GDM1 (cell line): Measurements from ENCODE around the gene KLHDC10.
"Not testable (repeated sequence)": the region's sequence is repeated elsewhere in the genome, so short reads cannot be mapped to it uniquely, and the experiment has no call there.

Source experiments
- DNase-seq: peaks from one replicate; lab custom pipeline; 2025; lab: John Stamatoyannopoulos, UW

Gene KLHDC10

GRCh38 chr7:130141884-130142653 is 71.7 kb downstream of the KLHDC10 start:
- DNase-seq: no peak

GRCh38 chr7:130142654-130143333 is 72.5 kb downstream of the KLHDC10 start:
- no peak for DNase-seq

DNA sequence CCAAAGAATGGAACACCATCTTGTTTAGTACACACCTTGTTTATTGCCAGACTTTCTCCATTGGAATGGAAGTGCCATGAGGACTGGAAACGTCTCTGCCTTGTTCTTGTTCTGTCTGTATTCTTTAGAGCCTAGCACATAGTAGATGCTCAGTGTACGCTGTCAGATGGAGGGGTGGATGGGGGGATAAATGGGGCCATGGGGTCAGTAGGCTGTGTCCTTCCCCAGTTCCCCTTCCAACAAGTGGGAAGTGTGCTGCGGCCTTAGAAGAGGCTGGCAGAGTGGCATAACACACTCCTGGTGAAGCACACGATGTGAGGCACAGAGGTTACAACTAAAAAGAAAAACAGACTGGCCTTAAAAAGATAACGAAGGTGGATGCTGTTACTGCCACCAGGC is 73.0 kb downstream of the KLHDC10 start:
- DNase-seq: no peak

DNA sequence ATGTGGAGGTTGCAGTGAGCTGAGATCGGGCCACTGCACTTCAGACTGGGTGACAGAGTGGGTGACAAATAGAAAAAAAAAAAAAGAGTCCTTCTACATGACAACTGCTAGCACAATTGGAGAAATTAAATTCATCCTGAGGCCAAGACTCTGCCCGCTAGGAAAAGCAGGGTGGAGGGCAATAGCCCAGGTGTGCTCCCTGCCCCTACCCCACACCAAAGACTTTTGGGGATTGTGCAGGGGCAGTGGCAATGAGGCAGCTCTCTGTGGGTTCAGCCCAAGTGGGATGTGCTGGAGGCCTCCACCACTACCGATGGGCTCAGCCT is 73.6 kb downstream of the KLHDC10 start:
- DNase-seq: no peak

- no peak for DNase-seq
Observed at GRCh38 chr7:130144312-130145171, 74.2 kb downstream of the KLHDC10 start.

GRCh38 chr7:130145424-130146100 is 75.2 kb downstream of the KLHDC10 start:
- DNase-seq: no peak

- not testable (repeated sequence) for DNase-seq
Observed at GRCh38 chr7:130146142-130146541, 75.8 kb downstream of the KLHDC10 start.

GRCh38 chr7:130146693-130147405 is 76.5 kb downstream of the KLHDC10 start:
- no peak for DNase-seq

GRCh38 chr7:130147710-130148325 is 77.5 kb downstream of the KLHDC10 start:
- DNase-seq: no peak

GRCh38 chr7:130148561-130148960 is 78.2 kb downstream of the KLHDC10 start:
- DNase-seq: no peak

DNA sequence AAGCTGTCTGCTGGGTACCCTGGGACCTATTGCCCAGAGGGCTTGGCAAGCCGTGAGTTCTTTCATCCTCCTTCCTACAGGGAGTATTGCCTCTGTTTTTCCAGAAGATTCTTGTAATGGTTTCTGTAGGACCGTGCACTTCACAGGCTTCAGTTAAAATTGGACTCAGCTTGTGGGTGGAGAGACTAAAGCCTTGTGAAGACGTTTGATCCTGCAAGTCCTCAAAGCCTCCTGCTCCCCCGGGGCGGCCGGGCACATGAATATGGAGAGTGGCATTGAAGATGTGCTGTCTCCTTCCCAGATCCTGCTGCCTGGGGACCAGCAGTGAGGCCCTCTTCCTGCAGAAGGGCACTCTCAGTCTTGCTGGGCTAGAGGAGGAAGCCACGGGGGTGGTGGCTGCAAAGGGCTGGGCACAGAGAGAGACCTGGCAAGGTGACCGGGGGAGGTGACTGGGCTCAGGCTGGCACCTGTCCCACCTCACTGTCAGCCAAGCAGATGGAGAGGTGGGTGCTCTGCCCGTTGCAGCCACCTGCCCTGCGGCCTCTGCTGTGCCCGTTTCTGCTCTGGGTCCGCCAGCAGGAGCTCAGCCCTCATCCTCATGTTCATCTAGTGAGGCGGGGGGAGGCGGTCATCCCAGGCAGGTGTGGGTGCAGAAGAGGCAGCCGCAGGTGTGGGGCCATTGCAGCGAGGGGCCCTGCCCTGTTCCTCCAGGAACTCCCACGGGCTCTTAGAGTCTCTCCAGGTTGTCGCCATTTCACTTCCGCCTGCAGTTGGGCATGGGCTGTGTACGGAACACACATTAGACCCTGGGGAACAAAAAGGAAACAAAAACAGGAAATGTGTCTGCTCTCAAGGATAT is 79.2 kb downstream of the KLHDC10 start:
- DNase-seq: peak; percentile 3

- no peak for DNase-seq
Observed at GRCh38 chr7:130150587-130150986, 80.3 kb downstream of the KLHDC10 start.

GRCh38 chr7:130151591-130152492 is 81.5 kb downstream of the KLHDC10 start:
- DNase-seq: no peak

DNA sequence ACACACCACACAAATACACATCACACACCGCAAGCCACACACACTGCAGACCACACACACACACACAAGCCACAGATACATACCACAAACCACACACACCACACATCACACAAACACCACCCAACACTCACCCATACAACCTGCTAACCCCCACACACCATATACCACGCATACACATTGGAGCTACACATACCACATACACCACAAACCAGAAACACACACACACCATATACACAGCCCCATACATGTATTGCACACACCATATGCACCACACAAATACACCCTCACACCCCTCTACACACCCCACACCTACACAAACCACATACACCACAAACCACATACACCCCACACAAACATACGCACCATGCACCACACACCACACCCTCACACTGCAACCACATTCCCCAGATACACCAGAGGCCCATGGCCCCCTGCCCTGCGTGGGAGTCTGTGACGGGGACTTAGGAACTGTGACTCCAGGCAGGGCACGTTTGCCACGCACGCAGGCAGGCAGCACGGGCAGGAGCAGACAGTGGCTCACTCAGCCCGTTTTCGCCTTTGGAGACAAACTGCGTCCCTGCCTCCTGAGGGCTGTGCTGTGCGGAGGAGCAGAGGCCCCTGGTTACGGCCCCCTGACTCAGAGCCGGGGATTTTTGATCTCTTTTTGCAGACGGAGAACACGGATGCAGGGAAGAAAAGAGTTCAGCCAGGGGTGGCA is 82.3 kb downstream of the KLHDC10 start:
- DNase-seq: no peak

GRCh38 chr7:130153211-130153908 is 83.0 kb downstream of the KLHDC10 start:
- no peak for DNase-seq

GRCh38 chr7:130154131-130154500 is 83.8 kb downstream of the KLHDC10 start:
- no peak for DNase-seq

- DNase-seq: no peak
Observed at GRCh38 chr7:130154501-130155317, 84.4 kb downstream of the KLHDC10 start.
